HepG2 (cell line): ENCODE measurements around the gene AP3B1. TPM values are rescaled to one million over a fixed set of nuclear protein-coding genes. Genes with fewer than 3 reads are reported as not detected.
A peak's percentile ranks its signal among the peaks of the same experiment; 100 is the strongest.

Source experiments
- ATAC-seq: fragments of 200-7000 bp; cut with Tn5 transposase; 3 replicates; pipeline ENCODE4 v1.9.1; 2020; ENCODE audit warnings: mild to moderate bottlenecking, moderate library complexity
- BruUV-seq: library from RNA; stranded (reverse); fragments of 400-500 nt; replicated peaks from 2 replicates; lab custom pipeline; 2021; lab: Mats Ljungman, UMichigan
- CTCF ChIA-PET: fragments of 300-600 bp; formaldehyde crosslinking; extraction: SDS; loops from one replicate; lab custom pipeline; 2021; ENCODE audit warnings: low total read pairs, inconsistent platforms, low intra/inter-chr PET ratio; lab: Yijun Ruan, JAX
- POLR2A ChIA-PET: fragments of 350-600 bp; sonication (Branson Sonifier 250); formaldehyde crosslinking; loops from one replicate; lab custom pipeline; 2020; ENCODE audit warnings: antibody characterized with exemption, inconsistent platforms; lab: Yijun Ruan, JAX
- DNase-seq: peaks from one replicate; pipeline ENCODE4 v3.0.0-alpha.2; 2015; ENCODE audit warnings: low spot score
- FAIRE-seq: peaks from 3 replicates; lab custom pipeline; 2011; peaks lifted over from hg19 to GRCh38; lab: Jason Lieb, UNC
- H2AFZ ChIP-seq: one replicate; pipeline ENCODE4 v1.6.1; 2011; ENCODE audit warnings: low read length, inconsistent platforms
- H3K27ac ChIP-seq: fragments of 300-600 bp; 3 replicates; pipeline ENCODE4 v1.8.0; 2011; ENCODE audit warnings: mixed run types, mild to moderate bottlenecking, mixed read lengths, low read length, inconsistent platforms; ENCODE audit not compliant: insufficient read depth; ENCODE audit errors: extremely low read length
- H3K27me3 ChIP-seq, 2 experiments: fragments of 200-600 bp in 1 of 2; 2 replicates in 1 of 2; 3 replicates in 1 of 2; pipeline versions ENCODE4 v1.6.0 to v1.8.0; 2011; ENCODE audit warnings: low read length in 2 of 2, mild to moderate bottlenecking in 2 of 2, moderate library complexity in 2 of 2, inconsistent platforms in 1 of 2; ENCODE audit not compliant: insufficient read depth in 2 of 2, control insufficient read depth in 1 of 2
- H3K36me3 ChIP-seq, 2 experiments: fragments of 200-600 bp in 1 of 2; replicated peaks in 1 of 2; 2 replicates in 1 of 2; 3 replicates in 1 of 2; pipeline versions ENCODE4 v1.5.1 to v1.8.0; 2011; ENCODE audit warnings: low read length in 2 of 2, inconsistent platforms in 1 of 2; ENCODE audit not compliant: insufficient read depth in 2 of 2, control insufficient read depth in 1 of 2
- H3K4me1 ChIP-seq: 2 replicates; pipeline ENCODE4 v1.5.1; 2012; ENCODE audit warnings: low read length, inconsistent platforms; ENCODE audit not compliant: insufficient read depth
- H3K4me2 ChIP-seq: 2 replicates; pipeline ENCODE4 v1.6.0; 2011; ENCODE audit warnings: low read depth, low read length, inconsistent platforms
- H3K4me3 ChIP-seq, 3 experiments: fragments of 200-600 bp in 1 of 3; sonication (generic), shearing (Covaris generic) in 1 of 3; replicated peaks in 1 of 3; 2 replicates each; pipeline ENCODE4 v1.5.1; 2011 to 2016; ENCODE audit warnings: low read length in 3 of 3, inconsistent platforms in 2 of 3, low read depth in 2 of 3, mild to moderate bottlenecking in 2 of 3, control low read depth in 1 of 3, mixed read lengths in 1 of 3; ENCODE audit not compliant: insufficient read depth in 1 of 3
- H3K79me2 ChIP-seq: one replicate; pipeline ENCODE4 v1.6.1; 2011; ENCODE audit warnings: low read length, inconsistent platforms; ENCODE audit not compliant: insufficient read depth
- H3K9ac ChIP-seq: 2 replicates; pipeline ENCODE4 v1.6.0; 2011; ENCODE audit warnings: mild to moderate bottlenecking, low read depth, low read length, inconsistent platforms; ENCODE audit not compliant: insufficient read depth
- H3K9me3 ChIP-seq: 2 replicates; pipeline ENCODE4 v1.5.1; 2012; ENCODE audit warnings: mild to moderate bottlenecking, low read length
- H4K20me1 ChIP-seq: 2 replicates; pipeline ENCODE4 v1.6.0; 2011; ENCODE audit warnings: inconsistent platforms, mild to moderate bottlenecking, low read length, moderate library complexity; ENCODE audit not compliant: insufficient read depth
- HDAC2 ChIP-seq: sonication (generic); formaldehyde crosslinking; IDR thresholded peaks from 2 replicates; pipeline ENCODE4 v1.4.0; 2020; ENCODE audit warnings: missing genetic modification reagents
- KDM6A ChIP-seq: IDR thresholded peaks from 2 replicates; pipeline ENCODE4 v1.6.1; 2016; ENCODE audit warnings: low read depth
- MAFF ChIP-seq: IDR thresholded peaks from 2 replicates; pipeline ENCODE4 v1.6.1; 2011; ENCODE audit warnings: low read depth, low read length, improper control_type of control experiment
- MAFK ChIP-seq, 2 experiments: IDR thresholded peaks in 1 of 2; conservative IDR thresholded peaks in 1 of 2; 2 replicates each; pipeline ENCODE4 v1.6.1; 2011; ENCODE audit warnings: improper control_type of control experiment in 2 of 2, low read length in 2 of 2
- MED13 ChIP-seq: sonication (generic); formaldehyde crosslinking; IDR thresholded peaks from 2 replicates; pipeline ENCODE4 v1.5.0; 2020; ENCODE audit warnings: missing genetic modification reagents
- TAF1 ChIP-seq: sonication (generic); formaldehyde crosslinking; IDR thresholded peaks from 2 replicates; pipeline ENCODE4 v1.4.0; 2020; ENCODE audit warnings: missing genetic modification reagents
- ZNF251 ChIP-seq: sonication (generic); formaldehyde crosslinking; IDR thresholded peaks from 2 replicates; pipeline ENCODE4 v1.9.0; 2021; ENCODE audit warnings: mild to moderate bottlenecking, missing genetic modification reagents
- WGBS: methylation state at CpG from one replicate; pipeline ENCODE4 v1.1.6; 2017; ENCODE audit warnings: low lambda C conversion rate; 5-methylcytosine and 5-hydroxymethylcytosine counted together
- in situ Hi-C: cut with HindIII; loops from 2 replicates; pipeline ENCODE4 v1.10.0; 2017; ENCODE audit warnings: low pct_unique_long_range_greater_than_20kb; ENCODE audit not compliant: extremely low pct_ligation_motif_present
- intact Hi-C: fragments of 100-400 bp; cut with micrococcal nuclease; formaldehyde crosslinking; loops from one replicate; pipeline ENCODE4 v1.10.0; 2022; ENCODE audit not compliant: unreplicated experiment
- polyA plus RNA-seq, 8 experiments: library from polyadenylated mRNA; depleted of rRNA in 3 of 8; stranded (reverse) in 7 of 8; unstranded in 1 of 8; fragments of >200 nt; fragmentation: Illumina TruSeq in 4 of 8; extraction: Trizol in 4 of 8; gene quantifications; 2 replicates each; pipeline versions ENCODE4 v1.2.1 to v1.2.3, GENCODE V29; 2011 to 2016; ENCODE audit warnings: low read depth in 4 of 8, missing spikeins in 1 of 8, mixed read lengths in 1 of 8; ENCODE audit not compliant: insufficient read depth in 1 of 8
- total RNA-seq, 5 experiments: library from RNA; depleted of rRNA; stranded (reverse); fragments of >200 nt; fragmentation: Illumina TruSeq; extraction: Trizol; gene quantifications; 2 replicates each; pipeline ENCODE4 v1.2.3, GENCODE V29; 2016; ENCODE audit warnings: low read depth in 1 of 5

Gene AP3B1
- total and polyA plus RNA-seq, 2 of the 13 experiments (the other 11 are each of a cell fraction or from before 2014, with no cell fraction given), result 37.7 to 51.2 TPM

- DNase-seq (no peak), FAIRE-seq (no peak), ATAC-seq (no peak)
- H4K20me1 ChIP-seq, result no peaks in the 10 kb centered on the region
- H3K9ac ChIP-seq, result no peak overlapping the region
- in situ Hi-C loops (no loop called here), intact Hi-C loops (loop anchor here (2.0 kb wide), 1 partner anchor 13 kb away; no protein-coding TSS in a partner anchor)
- peaks cover 94% of the 10 kb centered on the region for H3K79me2 ChIP-seq
- no peak overlapping the region for H3K4me3 ChIP-seq
- no peaks in the 10 kb centered on the region for H3K9me3 ChIP-seq
- no peaks in the 10 kb centered on the region for H3K27me3 ChIP-seq
- BruUV-seq, result no TSS peak
- no peak overlapping the region for H3K27ac ChIP-seq
- no peaks in the 10 kb centered on the region; a peak in 1 of 5 replicates for H3K36me3 ChIP-seq
- H3K4me2 ChIP-seq, result no peak overlapping the region
- TF ChIP-seq MED13 (CRISPR knock-in tag), result no peak
- no peak for TF ChIP-seq TAF1
- TF ChIP-seq KDM6A (CRISPR knock-in tag), result no peak
- ChIA-PET CTCF (no interaction called here), POLR2A (no interaction called here)
- 83% methylated on average over 2 of the region's 2 CpGs for WGBS
- H2AFZ ChIP-seq, result no peak overlapping the region
- H3K4me1 ChIP-seq, result peaks cover 38% of the 10 kb centered on the region
Observed at GRCh38 chr5:78287833-78288232, 6.7 kb downstream of the AP3B1 start.

GRCh38 chr5:78287169-78287568 lies 7.3 kb downstream of the AP3B1 start:
- Histone ChIP-seq H3K36me3 (no peaks in the 10 kb centered on the region; a peak in 1 of 5 replicates), H3K9me3 (no peaks in the 10 kb centered on the region), H3K9ac (no peak overlapping the region), H3K27ac (no peak overlapping the region), H3K4me1 (peaks cover 31% of the 10 kb centered on the region), H3K27me3 (no peaks in the 10 kb centered on the region), H2AFZ (no peak overlapping the region), H3K4me3 (no peak overlapping the region), H3K79me2 (peaks cover 91% of the 10 kb centered on the region), H3K4me2 (no peak overlapping the region), H4K20me1 (no peaks in the 10 kb centered on the region)
- BruUV-seq, result no TSS peak
- ChIA-PET POLR2A (no interaction called here), CTCF (no interaction called here)
- DNase-seq (no peak), FAIRE-seq (no peak), ATAC-seq (no peak)
- in situ Hi-C loops, result no loop called here
- intact Hi-C loops, result no loop called here
- no peak for TF ChIP-seq HDAC2
- peak; percentile 45 to 58; a peak in 3 of 4 replicates for TF ChIP-seq MAFK (conservative IDR thresholded peaks at IDR 0.05 in 1 of 2, IDR thresholded peaks at IDR 0.05 in 1 of 2; ENCODE audit: low read length in 2 of 2)
- TF ChIP-seq MAFF, result peak; percentile 17; the same call in 1 of the 2 replicates
- no peak for TF ChIP-seq ZNF251 (CRISPR knock-in tag)
